HG02642 (cell line): ENCODE data around the gene PITPNC1.
"Not testable (repeated sequence)": the region's sequence is repeated elsewhere in the genome, so short reads cannot be mapped to it uniquely, and the experiment has no call there.

Source experiments
- ATAC-seq: cut with Tn5 transposase; IDR thresholded peaks from one replicate; pipeline ENCODE4 v1.9.1; 2021; ENCODE audit warnings: mild to moderate bottlenecking; ENCODE audit not compliant: unreplicated experiment, poor library complexity

PITPNC1 gene

DNA sequence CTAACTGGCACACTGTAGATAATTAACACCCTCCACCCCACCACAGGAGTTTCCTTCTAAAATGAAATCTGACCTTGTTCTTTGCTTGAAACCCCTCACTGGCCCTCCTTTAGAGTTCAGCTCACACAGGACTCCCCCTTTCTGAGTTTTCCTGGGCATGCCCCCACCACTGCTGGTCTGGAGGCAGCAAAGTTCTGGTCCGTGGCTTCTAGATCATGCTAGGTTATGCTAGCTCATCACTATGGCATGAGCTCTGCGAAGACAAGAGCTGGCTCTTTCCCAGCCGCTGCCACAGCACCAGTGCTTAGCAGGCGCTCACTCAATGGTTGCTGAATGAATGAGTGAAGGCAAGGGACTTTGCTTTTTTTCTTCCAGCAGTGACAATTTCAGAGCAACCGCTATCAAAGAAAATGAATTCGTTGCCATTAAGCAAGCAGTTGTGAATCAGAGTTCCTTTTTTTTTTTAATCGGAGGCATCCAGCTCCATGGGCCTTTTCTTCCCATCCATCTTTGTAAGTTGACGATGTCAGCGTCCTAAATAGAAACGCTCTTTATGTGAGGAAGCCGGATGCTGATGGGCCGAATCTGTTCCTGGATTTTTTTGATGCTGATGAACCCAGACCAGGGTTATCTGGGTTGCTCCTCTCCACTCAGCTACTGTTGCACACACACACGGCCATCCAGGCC, 259.9 kb downstream of the PITPNC1 start:
- ATAC-seq, result no peak

GRCh38 chr17:67637901-67638641, 261.0 kb downstream of the PITPNC1 start:
- no peak for ATAC-seq

DNA sequence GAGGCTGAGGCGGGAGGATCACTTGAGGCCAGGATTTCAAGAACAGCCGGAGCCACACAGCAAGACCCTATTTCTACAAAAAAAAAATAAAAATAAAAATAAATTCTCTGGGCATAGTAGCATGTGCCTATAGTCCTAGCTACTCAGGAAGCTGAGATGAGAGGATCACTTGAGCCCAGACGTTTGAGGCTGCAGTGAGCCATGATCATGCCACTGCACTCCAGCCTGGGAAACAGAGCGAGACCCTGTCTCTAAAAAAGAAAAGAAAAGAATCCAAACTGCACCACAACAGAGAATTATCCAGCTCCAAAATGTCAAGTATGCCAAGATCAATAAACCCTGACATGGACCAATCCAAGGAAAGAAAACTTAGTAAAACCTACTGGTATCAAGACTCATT, 261.8 kb downstream of the PITPNC1 start:
- no peak for ATAC-seq

GRCh38 chr17:67639555-67639954, 262.5 kb downstream of the PITPNC1 start:
- ATAC-seq, result no peak

- ATAC-seq, result no peak
Observed at GRCh38 chr17:67639979-67640378, 262.9 kb downstream of the PITPNC1 start.

DNA sequence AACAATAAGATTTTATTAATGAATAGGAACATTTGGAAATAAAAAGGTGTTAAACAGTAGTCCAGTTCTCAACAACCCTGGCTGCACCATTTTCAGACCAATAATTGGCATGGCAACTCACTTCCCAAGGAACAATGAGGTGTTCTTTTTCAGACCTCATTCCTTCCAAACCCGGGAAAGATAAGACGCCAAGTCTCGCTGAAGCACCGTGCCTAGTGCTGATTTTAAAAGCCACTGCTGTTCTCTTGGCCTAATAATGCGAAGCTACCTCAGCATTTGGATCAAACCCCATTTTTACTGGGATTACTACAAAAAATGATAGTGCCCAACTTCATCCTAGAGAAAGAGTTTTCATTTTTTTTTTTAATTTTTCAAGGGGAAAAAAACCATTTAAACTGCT, 265.4 kb downstream of the PITPNC1 start:
- no peak for ATAC-seq

DNA sequence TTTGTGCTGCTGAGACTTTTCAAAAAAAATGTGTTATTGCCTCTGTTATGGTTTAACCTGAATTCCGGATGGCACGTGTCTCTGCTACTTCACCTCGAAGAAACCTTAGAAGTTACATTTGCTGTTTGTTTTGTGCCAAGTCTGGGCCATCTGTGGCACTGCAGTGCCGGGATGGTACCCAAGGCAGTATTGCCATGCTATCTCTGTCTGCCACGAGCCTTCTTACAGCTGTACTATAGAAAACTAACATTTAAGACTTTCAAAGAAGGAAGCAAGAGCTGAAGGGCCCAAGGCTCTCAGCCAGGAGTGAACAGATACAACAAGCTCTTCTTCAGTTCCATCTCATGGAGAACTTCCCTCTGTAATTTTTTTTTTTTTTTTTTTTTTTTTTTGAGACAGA, 267.0 kb downstream of the PITPNC1 start:
- no peak for ATAC-seq

GRCh38 chr17:67645195-67645594, 268.1 kb downstream of the PITPNC1 start:
- not testable (repeated sequence) for ATAC-seq

- no peak for ATAC-seq
Observed at GRCh38 chr17:67646472-67646871, 269.4 kb downstream of the PITPNC1 start.

DNA sequence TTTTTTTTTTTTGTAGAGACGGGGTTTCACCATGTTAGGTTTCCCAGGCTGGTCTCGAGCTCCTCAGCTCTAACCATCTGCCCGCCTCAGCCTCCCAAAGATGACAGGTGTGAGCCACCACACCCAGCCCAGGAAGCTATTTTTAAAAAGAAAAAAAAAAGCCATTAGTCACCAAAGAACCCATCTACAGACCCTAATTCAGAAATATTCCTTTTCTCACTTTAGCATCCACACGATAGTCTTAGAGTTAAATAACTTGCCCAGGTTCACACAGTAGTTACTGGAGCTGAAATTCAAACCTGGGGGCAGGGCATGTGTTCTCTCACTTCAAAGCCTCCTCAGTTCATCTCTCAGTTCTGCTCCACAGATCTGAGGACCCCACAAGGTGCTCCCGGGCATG, 270.4 kb downstream of the PITPNC1 start:
- ATAC-seq, result peak; percentile 45

- ATAC-seq, result no peak
Observed at GRCh38 chr17:67648032-67648905, 271.2 kb downstream of the PITPNC1 start.

- ATAC-seq, result not testable (repeated sequence)
Observed at GRCh38 chr17:67648906-67649295, 271.8 kb downstream of the PITPNC1 start.

DNA sequence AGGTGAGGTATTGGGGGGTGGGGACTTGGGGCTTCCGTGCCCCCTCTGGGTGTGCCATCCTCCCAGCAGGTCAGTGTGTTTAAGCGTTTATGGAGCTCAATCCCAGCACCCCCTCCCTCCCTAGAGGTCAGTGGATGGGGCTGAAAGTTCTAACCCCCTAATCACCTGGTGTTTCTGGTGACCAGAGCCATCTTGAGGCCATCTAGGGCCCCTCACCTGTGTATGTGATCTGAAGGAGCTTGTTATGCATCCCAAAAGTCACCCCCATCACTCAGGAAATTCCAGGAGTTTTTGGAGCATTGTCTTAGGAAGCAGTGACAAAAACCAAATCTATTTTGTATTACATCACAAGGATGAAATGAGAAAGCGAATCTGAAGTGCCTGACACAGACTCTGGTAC, 272.8 kb downstream of the PITPNC1 start:
- ATAC-seq, result no peak

DNA sequence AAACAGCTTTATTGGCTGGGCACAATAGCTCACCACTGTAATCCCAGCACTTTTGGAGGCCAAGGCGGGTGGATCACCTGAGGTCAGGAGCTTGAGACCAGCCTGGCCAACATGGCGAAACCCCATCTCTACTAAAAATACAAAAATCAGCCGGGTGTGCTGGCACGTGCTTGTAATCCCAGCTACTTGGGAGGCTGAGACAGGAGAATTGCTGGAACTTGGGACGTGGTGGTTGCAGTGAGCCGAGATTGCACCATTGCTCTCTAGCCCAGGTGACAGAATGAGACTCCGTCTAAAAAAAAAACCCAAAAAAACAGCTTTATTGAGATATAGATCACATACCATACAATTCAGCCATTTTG, 274.1 kb downstream of the PITPNC1 start:
- not testable (repeated sequence) for ATAC-seq

DNA sequence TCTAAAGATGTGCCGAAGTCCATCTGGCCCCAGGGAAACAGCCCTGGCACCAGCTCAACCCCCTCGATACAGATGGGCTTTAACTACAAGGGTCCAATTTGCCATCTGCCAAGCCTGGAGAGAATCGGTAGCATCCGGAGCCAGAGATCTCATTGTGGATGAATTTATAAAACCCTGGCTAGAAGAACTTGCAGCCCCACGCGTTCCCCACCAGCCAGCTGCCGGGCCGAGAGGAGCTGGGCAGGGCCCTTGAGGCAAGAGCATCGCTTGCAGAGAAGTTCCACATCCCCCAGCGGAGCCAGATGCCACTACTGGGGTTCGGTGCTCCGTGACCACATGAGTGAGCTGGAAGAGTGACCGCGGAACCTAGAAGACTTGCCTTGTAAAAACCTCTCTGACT, 275.4 kb downstream of the PITPNC1 start:
- no peak for ATAC-seq

DNA sequence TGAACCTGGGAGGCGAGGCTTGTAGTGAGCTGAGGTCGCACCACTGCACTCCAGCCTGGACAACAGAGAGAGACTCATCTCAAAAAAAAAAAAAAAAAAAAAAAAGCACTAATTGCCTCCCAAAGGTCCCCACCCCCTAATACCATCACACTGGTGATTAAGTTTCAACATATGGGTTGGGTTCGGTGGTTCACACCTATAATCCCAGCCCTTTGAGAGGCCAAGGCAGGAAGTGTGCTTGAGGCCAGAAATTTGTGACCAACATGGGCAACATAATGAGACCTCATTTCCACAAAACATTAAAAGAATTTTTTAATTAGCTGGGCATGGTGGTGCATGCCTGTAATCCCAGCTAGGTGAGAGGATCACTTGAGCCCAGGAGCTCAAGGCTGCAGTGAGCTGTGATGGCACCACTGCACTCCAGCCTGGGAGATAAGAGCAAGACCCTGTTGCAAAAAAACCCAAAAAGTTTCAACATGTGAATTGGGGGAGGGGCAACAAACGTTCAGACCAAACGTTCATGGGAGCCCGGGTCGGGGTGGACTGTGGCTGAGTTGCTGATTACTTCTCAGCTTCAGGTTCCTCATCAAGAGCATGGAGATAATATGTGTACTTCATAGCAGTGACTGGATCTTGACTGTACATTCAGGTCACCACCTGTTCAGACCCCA, 278.5 kb downstream of the PITPNC1 start:
- ATAC-seq, result no peak

DNA sequence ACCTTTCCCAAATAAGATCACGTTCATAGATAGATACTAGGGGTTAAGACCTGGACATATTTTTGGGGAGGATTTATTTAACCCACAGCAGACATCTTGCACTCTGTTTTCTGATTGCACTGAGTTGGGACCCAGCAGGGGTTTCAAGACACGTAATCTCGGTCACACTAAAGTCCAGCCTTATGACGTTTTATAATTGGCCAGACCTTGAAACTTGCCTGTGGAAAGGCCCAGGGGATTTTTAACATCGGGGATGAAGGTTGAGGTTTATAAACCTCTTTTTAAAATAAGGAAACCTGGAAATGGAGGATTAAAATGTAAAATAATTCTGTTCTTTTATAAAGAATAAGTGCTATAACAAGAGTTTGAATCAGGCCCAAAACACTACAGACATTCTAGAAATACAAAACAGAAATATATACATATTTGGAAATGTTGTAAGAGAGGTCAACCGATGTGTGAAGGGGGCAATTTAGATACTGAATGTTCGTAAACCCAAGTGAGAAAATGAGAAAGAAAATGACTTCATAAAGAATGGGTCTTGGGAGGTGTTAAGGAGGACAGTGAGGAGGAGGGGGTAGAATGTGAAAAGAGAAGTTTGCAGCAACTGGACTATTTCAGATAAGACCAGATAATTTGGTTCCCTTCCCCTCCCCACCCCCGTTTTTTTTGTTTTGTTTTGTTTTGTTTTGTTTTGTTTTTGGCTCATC, 279.6 kb downstream of the PITPNC1 start:
- ATAC-seq, result no peak

DNA sequence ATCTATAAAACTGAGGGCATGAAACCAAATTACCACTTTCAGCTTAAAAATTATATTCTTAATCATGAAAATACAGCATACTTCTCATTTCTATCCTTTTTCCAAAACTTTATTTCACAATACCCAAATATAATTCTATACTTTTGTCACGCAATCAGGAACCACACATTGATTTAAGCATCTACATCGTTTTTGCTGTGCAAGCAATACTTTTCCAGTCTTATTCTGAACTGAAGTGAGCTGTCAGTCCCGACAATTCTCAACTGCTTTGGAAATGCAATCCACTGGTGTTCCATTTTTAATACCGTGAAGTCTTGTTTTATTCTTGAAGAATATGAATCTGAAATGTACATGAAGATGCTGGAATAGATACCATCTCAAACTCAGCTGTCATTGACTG, 280.5 kb downstream of the PITPNC1 start:
- no peak for ATAC-seq

DNA sequence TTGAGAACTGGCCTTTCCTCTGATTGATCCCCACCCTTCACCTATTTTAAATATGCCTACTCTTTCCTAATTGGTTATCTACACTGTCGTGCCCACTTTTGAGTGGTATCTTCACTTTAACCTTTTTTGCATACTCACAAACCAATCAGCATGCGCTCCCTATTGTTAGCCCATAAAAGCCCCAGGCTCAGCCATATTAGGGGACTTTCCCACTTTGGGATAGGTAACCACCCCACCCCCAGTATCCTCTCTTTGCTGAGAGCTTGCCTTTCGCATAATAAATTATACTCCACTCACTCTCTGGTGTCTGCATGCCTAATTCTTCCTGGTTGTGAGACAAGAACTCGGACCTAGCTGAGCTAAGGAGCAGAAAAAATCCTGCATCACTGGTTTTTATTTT, 281.2 kb downstream of the PITPNC1 start:
- ATAC-seq, result no peak

DNA sequence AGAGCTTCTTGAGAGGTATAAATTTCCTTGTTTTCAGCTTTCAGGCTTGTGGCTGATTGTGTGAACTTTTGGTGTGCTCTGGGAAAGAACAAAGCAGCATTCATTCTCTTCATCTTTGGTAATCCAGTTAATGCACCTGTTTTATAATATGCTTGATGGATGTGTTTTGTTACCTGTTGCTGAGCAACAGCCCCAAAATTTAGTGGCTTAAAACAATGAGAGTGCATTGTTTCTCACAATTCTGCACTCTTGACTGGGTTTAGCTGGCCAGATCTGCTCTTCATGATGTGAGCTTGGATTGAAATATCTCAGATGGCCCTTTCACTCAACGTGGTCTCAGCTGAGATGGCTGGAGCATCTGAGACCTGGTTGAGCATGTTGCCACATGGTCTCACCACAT, 281.9 kb downstream of the PITPNC1 start:
- ATAC-seq, result no peak
